Mammary epithelial cell (primary cell): ENCODE results near the gene ZIC1.

Experiments used
- CTCF ChIP-seq, 2 donors: IDR thresholded peaks in 1 of 2; conservative IDR thresholded peaks in 1 of 2; 2 replicates each; pipeline ENCODE4 v1.5.1; 2011 to 2012; ENCODE audit warnings: inconsistent platforms in 2 of 2, low read length in 2 of 2, mild to moderate bottlenecking in 2 of 2, control low read depth in 1 of 2, low read depth in 1 of 2; ENCODE audit not compliant: insufficient read depth in 1 of 2; ENCODE audit errors: extremely low read depth in 1 of 2
- EZH2 ChIP-seq: IDR thresholded peaks from 2 replicates; pipeline ENCODE4 v1.6.1; 2012; ENCODE audit warnings: low read length, inconsistent platforms, borderline replicate concordance

- TF ChIP-seq CTCF (conservative IDR thresholded peaks at IDR 0.05 in 1 of 2, IDR thresholded peaks at IDR 0.05 in 1 of 2; ENCODE audit: extremely low read depth in 1 of 2, insufficient read depth in 1 of 2, low read depth in 1 of 2, low read length in 2 of 2): no peak
- no peak for TF ChIP-seq EZH2
These were observed 956 bp downstream of the ZIC1 start for GRCh38 chr3:147410116-147410525.
